GM21526 (cell line): ENCODE measurements around the gene AHDC1.
"Not testable (repeated sequence)": the region's sequence is repeated elsewhere in the genome, so short reads cannot be mapped to it uniquely, and the experiment has no call there.

Experiments used
- ATAC-seq: cut with Tn5 transposase; IDR thresholded peaks from one replicate; pipeline ENCODE4 v1.9.1; 2021; ENCODE audit warnings: moderate library complexity; ENCODE audit not compliant: unreplicated experiment, low FRiP score

Gene AHDC1

GRCh38 chr1:27503033-27503432, 100.9 kb downstream of the AHDC1 start:
- ATAC-seq = no peak

- ATAC-seq = not testable (repeated sequence)
These were observed 102.8 kb downstream of the AHDC1 start for GRCh38 chr1:27501159-27501558.

- ATAC-seq = no peak
These were observed 104.8 kb downstream of the AHDC1 start for GRCh38 chr1:27499142-27499541.

GRCh38 chr1:27496604-27497155, 107.3 kb downstream of the AHDC1 start:
- no peak for ATAC-seq

GRCh38 chr1:27492796-27493195, 111.1 kb downstream of the AHDC1 start:
- ATAC-seq = no peak

- no peak for ATAC-seq
These were observed 111.9 kb downstream of the AHDC1 start for GRCh38 chr1:27491748-27492700.

GRCh38 chr1:27489973-27490741, 113.8 kb downstream of the AHDC1 start, which contains the start of gene WASF2:
Gene WASF2, minus strand, starts transcription at chr1:27490167. Its CDS starts 61,277 bp downstream, at chr1:27428890.
- peak; percentile 84 for ATAC-seq

GRCh38 chr1:27489501-27489972, 114.4 kb downstream of the AHDC1 start:
- no peak for ATAC-seq

DNA sequence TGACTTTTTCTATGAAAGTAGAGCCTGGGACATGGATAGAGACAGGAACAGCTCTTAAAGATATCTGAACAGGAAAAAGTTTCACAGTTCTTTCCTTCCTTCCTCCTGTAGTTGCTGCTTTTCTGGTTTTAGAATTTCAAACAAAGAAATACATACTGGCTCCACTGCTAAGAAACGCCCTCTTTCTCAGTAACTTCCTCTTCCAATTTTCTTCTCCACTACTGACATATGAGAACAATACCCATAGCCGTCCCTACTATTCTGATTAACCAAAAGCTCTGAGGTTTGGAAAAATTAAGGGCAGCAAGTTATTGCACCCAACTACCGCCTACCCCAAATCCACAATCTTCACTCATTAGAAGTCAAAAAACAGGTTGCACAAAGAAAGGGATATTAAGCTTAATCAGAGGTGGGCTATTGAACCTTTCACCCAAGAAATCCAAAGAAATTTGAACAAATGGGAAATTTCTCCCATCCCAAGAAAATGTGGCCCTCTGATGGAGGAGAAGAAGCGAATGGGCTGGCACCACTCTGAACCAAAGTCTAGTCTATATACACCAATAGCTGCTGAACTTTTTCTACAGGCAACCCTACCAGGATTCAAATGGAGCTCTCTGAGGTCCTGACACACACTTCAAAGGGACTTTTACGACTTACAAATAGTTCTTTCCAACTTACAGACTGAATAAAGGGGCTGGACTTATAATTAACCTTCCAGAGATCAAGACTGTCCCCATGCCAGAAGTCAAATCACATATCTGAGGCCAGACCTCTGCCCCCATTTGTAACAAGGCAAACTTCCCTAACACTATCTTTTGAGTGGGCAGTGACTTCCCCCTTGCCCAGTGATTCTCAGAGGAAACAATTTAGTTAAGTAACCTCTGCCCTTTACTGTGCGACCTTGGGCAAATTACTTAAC, 115.7 kb downstream of the AHDC1 start:
- no peak for ATAC-seq

GRCh38 chr1:27485363-27485762, 118.6 kb downstream of the AHDC1 start:
- ATAC-seq = no peak
